Ishikawa (cell line): ENCODE results near the gene CACNA1F.

ENCODE experiments used
- CEBPB ChIP-seq: IDR thresholded peaks from 2 replicates; pipeline ENCODE4 v1.6.1; 2012
- CREB1 ChIP-seq: IDR thresholded peaks from 2 replicates; pipeline ENCODE4 v1.6.1; 2012; ENCODE audit warnings: low read depth
- EGR1 ChIP-seq: IDR thresholded peaks from 2 replicates; pipeline ENCODE4 v1.6.1; 2012
- EP300 ChIP-seq: IDR thresholded peaks from 2 replicates; pipeline ENCODE4 v1.6.1; 2012; ENCODE audit warnings: borderline replicate concordance
- FOXM1 ChIP-seq: IDR thresholded peaks from 2 replicates; pipeline ENCODE4 v1.6.1; 2012; ENCODE audit warnings: low read depth, borderline replicate concordance
- NFIC ChIP-seq: IDR thresholded peaks from 2 replicates; pipeline ENCODE4 v1.6.1; 2012
- RAD21 ChIP-seq: IDR thresholded peaks from 2 replicates; pipeline ENCODE4 v1.6.1; 2012; ENCODE audit warnings: low read depth
- TAF1 ChIP-seq: IDR thresholded peaks from 2 replicates; pipeline ENCODE4 v1.6.1; 2012; ENCODE audit warnings: low read depth, mild to moderate bottlenecking
- TCF12 ChIP-seq: IDR thresholded peaks from 2 replicates; pipeline ENCODE4 v1.6.1; 2012; ENCODE audit warnings: low read depth
- TEAD4 ChIP-seq: IDR thresholded peaks from 2 replicates; pipeline ENCODE4 v1.6.1; 2012
- YY1 ChIP-seq: IDR thresholded peaks from 2 replicates; pipeline ENCODE4 v1.6.1; 2012; ENCODE audit warnings: low read depth
- ZBTB7A ChIP-seq: IDR thresholded peaks from 2 replicates; pipeline ENCODE4 v1.6.1; 2012; ENCODE audit warnings: low read depth
- TF ChIP-seq, protein P1 (sequence below): IDR thresholded peaks from 2 replicates; pipeline ENCODE4 v1.6.1; 2012; ENCODE audit warnings: low read depth, mild to moderate bottlenecking
- TF ChIP-seq, protein P2 (sequence below): IDR thresholded peaks from 2 replicates; pipeline ENCODE4 v1.6.1; 2012
- TF ChIP-seq, protein P3 (sequence below): IDR thresholded peaks from 2 replicates; pipeline ENCODE4 v1.6.1; 2012

Gene CACNA1F

DNA sequence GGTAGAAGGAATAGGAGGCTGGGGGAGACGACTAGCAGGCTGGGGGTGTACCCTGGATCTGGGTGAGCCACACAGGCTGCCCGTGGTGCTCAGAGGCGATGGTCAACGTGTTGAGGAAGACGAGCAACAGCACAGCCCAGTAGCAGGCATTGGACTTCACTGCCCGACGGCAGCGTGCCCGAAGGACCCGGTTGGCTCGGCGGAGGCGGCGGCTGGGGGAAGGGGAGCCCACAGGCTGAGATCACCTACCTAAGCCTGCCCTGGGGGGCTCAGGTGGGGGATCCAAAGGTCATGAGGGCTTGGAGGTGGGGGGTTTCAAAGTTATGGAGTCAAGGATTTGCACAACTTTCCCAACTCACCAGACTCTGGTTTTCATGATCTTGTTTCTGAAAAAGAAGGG, 7.3 kb downstream of the CACNA1F start:
- TF ChIP-seq TAF1 = no peak
- no peak for TF ChIP-seq CEBPB
- no peak for TF ChIP-seq TEAD4
- no peak for TF ChIP-seq EGR1
- no peak for TF ChIP-seq CREB1
- TF ChIP-seq FOXM1 = no peak
- TF ChIP-seq, protein P1, sequence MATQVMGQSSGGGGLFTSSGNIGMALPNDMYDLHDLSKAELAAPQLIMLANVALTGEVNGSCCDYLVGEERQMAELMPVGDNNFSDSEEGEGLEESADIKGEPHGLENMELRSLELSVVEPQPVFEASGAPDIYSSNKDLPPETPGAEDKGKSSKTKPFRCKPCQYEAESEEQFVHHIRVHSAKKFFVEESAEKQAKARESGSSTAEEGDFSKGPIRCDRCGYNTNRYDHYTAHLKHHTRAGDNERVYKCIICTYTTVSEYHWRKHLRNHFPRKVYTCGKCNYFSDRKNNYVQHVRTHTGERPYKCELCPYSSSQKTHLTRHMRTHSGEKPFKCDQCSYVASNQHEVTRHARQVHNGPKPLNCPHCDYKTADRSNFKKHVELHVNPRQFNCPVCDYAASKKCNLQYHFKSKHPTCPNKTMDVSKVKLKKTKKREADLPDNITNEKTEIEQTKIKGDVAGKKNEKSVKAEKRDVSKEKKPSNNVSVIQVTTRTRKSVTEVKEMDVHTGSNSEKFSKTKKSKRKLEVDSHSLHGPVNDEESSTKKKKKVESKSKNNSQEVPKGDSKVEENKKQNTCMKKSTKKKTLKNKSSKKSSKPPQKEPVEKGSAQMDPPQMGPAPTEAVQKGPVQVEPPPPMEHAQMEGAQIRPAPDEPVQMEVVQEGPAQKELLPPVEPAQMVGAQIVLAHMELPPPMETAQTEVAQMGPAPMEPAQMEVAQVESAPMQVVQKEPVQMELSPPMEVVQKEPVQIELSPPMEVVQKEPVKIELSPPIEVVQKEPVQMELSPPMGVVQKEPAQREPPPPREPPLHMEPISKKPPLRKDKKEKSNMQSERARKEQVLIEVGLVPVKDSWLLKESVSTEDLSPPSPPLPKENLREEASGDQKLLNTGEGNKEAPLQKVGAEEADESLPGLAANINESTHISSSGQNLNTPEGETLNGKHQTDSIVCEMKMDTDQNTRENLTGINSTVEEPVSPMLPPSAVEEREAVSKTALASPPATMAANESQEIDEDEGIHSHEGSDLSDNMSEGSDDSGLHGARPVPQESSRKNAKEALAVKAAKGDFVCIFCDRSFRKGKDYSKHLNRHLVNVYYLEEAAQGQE = no peak
- TF ChIP-seq TCF12 = no peak
- no peak for TF ChIP-seq NFIC
- TF ChIP-seq RAD21 = no peak
- TF ChIP-seq, protein P2, sequence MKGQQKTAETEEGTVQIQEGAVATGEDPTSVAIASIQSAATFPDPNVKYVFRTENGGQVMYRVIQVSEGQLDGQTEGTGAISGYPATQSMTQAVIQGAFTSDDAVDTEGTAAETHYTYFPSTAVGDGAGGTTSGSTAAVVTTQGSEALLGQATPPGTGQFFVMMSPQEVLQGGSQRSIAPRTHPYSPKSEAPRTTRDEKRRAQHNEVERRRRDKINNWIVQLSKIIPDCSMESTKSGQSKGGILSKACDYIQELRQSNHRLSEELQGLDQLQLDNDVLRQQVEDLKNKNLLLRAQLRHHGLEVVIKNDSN = no peak
- no peak for TF ChIP-seq EP300
- no peak for TF ChIP-seq ZBTB7A
- TF ChIP-seq YY1 = no peak
- TF ChIP-seq, protein P3, sequence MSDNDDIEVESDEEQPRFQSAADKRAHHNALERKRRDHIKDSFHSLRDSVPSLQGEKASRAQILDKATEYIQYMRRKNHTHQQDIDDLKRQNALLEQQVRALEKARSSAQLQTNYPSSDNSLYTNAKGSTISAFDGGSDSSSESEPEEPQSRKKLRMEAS = no peak

DNA sequence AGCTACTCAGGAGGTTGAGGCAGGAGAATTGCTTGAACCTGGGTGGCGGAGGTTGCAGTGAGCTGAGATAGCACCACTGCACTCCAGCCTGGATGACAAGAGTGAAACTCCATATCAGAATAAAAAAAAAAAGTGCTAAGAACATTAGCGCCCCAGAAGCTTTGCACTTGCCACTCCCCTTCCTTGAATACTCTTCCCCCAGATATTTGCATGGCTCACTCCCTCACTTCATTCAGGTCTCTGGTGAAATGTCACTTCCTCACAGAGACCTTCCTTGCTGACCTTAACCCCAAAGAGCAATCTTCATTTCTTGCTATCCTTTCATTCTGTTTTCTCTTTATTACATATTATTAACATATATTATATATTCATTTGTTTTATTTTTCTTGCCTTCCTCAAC, 11.3 kb downstream of the CACNA1F start:
- no peak for TF ChIP-seq FOXM1
- TF ChIP-seq, protein P3 = no peak
- TF ChIP-seq CEBPB = no peak
- no peak for TF ChIP-seq TCF12
- no peak for TF ChIP-seq RAD21
- no peak for TF ChIP-seq CREB1
- no peak for TF ChIP-seq YY1
- no peak for TF ChIP-seq EP300
- TF ChIP-seq, protein P2 = no peak
- no peak for TF ChIP-seq TEAD4
- no peak for TF ChIP-seq ZBTB7A
- TF ChIP-seq, protein P1 = no peak
- no peak for TF ChIP-seq EGR1
- TF ChIP-seq NFIC = no peak
- no peak for TF ChIP-seq TAF1

DNA sequence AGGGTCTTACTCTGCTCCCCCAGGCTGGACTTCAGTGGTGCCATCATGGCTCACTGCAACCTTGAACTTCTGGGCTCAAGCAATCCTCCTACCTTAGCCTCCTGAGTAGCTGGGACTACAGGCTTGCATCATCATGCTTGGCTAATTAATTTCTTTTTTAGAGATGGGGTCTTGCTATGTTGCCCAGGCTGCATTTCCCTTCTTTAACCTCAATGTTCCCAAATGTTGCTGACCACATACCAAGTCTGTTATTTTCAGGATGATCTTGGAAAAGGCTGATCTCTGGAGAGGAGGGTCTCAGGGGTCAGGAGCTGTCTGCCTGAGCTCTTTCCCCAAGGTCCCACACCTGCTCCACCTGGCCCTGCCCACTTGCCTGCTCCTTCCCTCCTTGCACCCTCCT, 13.0 kb downstream of the CACNA1F start:
- TF ChIP-seq TAF1 (no peak), FOXM1 (no peak), ZBTB7A (no peak), TEAD4 (no peak), RAD21 (no peak), CREB1 (no peak), NFIC (no peak), YY1 (no peak), TCF12 (no peak), CEBPB (no peak), EP300 (no peak), EGR1 (no peak)
- TF ChIP-seq, protein P1 = no peak
- TF ChIP-seq, protein P2 = no peak
- TF ChIP-seq, protein P3 = no peak
